NCI-H82 (cell line): ENCODE measurements around the gene C1orf159.
"Not testable (repeated sequence)": the region's sequence is repeated elsewhere in the genome, so short reads cannot be mapped to it uniquely, and the experiment has no call there.

Source experiments
- DNase-seq: peaks from one replicate; lab custom pipeline; 2025; lab: John Stamatoyannopoulos, UW

The C1orf159 gene

DNA sequence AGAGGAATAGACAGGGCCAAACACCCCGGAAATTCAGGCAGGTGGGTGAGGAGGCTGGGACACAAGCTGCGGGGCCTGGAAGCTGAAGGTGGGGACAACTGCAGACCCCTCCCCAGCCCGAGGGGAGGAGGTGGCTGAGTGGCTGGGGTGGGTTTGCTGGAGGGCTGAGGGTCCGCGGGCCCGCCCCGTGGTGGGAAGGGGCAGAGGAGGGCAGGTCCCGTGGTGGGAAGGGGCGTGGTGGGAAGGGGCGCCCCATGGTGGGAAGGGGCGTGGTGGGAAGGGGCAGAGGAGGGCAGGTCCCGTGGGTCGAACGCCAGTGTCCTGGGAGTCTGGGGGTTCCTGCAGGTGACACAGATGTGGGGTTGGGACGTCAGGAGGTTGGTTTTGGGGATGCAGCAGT, 33.5 kb upstream of the C1orf159 start:
- no peak for DNase-seq

DNA sequence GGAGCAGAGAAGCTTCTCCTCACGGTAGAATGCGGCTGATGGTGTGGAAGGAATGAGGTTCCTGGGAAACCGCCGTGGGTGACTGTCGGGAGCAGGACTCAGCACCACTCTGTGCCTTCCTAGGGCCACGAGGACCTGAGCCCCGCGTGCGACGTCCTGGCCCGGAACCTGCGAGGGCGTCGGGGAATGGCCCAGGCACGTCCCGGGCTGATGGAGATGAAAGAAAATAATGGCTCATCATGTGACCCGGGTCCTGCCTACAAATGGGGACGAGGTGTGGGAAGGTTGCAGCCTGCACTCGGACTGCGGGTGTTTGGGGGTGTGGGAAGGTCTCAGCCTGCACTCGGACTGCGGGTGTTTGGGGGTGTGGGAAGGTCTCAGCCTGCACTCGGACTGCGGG, 32.7 kb upstream of the C1orf159 start:
- DNase-seq = no peak

DNA sequence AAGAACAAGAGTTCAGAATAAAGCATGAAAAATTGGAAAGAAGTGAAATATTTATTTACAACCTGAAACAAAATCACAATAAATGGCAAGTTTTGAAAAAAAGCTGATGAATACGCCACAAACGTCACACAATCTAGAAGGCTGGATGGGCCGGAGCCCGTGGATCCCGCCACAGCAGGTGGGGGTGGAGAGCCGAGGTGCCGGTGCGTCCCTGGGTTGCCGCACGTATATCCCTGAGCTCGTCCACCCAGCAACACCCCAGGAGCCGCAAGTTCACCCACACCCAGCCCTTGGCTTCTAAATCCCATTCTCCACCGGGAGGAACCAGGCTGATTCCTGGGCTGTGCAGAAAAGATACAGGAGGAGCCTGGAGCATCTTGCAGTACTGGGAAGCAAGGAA, 32.2 kb upstream of the C1orf159 start:
- no peak for DNase-seq

DNA sequence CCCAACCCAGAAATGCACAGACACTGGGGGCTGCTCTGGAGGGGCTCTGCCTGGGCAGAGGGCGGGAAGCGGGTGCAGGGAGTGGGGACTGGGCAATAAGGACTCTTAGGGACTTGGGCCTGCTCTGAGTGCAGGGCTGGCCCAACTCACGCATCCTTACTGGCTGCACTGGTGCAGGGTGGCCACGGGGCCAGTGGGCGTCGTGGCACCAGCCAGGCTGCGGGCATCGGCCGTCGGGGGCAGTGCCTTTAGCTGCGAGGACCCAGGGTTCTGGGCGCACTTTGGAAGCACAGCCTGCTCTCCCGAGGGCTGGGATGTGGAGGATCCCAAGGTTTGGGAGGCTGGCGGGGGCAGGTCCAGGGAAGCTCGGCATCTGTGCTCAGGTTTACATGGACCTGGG, 30.7 kb upstream of the C1orf159 start:
- DNase-seq = no peak

DNA sequence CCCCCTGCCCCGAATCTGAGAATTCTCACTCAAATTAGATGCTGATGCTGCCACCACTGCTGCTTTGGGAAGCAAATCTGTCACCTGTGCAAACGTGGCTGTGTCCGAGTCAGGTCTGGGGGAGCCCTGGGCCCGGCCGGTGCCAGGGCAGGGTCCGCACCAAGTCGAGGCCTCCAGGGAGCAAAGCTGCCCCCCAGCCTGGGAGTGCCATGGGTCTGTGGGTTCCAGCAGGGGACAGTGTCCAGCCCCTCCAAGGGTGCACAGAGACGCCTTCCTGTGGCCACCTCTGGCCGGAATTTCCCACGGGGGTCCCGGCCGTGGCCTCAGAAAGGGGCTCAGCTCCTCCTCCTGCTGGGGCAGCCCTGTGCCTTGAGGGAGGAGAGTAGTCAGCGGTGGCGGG, 30.1 kb upstream of the C1orf159 start:
- no peak for DNase-seq

DNA sequence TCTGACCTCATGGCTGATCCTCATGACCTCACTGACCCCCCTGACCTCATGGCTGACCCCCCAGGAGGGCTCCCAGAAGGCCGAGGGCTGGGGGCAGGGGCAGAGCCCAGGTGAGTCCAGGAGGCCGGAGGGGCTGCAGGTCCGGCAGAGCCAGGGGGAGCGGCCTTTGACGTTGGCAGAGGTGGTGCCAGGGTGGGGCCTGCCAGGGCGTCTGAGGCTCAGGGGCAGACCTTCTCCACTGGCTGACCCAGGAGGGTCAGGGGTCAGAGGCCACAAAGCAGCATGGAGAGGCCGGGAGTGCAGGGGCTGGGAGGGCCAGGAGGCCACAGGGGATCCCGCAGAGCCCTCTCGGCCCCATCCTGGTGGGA, 29.6 kb upstream of the C1orf159 start:
- DNase-seq = no peak

DNA sequence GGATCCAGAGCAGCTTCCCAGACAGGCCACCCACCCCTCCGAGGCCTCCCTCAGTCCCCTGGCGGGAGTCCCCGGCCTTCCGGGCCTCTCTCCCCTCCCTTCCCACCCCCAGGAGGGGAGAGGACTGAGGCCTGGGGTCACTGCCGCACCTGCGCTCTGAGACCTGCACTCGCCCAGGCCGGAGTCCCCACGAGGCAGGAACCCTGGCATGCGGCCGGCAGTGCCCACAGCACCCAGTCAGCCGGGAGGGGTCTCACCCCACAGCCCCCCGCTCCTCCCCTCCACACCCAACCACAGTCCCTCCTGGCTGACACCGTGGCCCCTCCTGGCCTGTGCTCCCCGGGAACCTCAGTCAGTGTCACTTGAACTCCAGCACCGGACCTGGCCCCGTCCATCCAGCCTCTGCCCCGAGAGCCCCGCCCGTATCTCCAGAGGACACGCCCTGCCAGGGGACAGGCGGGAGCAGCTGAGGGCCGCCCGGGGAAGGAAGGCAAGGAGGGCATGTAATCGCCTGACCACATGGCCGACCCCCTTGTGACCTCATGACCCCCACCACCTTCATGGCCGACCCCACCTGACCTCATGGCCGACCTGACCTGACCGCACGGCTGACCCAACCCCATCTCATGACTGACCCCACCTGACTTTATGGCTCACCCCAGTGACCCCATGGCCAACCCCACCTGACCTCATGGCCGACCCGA, 29.1 kb upstream of the C1orf159 start:
- no peak for DNase-seq

DNA sequence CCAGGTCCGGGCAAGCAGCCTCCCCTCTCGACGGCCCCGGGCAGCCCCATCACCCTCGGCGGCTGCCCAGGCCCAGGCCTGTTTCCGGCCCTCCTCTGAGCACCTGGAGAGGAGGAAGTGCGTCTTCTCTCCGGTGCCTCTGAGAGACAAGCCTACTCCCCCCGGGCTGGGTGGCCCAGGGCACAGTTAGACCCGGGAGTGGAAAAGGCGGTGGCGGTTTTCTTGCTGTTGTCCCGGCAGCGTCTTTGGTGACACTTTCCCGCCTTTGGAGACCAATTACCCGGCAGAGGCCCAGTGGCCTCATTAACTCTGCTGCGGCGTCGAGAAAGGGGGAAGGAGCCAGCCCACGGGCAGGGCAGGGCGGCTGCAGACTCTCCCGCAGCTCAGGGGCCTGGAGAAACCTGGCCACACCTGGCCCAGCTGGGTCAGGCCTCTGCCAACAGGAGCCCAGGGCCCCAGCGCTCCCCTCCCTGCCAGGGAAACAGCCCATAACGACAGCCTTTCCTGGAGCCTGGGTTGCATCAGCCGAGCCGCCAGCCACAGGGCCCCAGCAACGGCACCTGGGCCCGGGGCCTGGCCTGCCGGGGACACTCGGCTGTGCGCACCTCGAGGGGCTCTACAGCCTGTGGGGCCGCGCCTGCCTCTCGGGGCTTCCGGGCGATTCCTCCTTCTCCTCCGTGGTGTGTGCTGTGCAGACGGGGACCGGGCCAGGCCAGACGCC, 28.4 kb upstream of the C1orf159 start:
- no peak for DNase-seq

DNA sequence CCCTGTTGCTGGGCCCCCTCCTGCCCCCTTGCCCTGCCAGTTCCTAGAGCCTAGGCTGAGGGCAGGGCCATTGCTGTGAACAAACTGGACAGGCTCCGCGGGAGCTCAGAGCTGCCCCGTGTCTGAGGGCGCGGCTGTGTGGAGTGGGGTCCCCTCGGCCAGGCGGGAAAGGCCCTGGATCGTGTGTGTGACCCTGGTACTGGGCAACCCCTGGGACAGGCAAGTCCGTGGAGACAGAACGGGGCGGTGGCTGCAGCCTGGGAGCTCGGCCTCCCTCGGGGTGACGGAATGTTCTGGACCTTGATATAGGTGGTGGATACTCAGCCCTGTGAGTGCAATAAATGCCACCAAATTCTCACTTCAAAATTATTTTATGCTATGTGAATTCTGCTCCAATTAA, 27.7 kb upstream of the C1orf159 start:
- no peak for DNase-seq

DNA sequence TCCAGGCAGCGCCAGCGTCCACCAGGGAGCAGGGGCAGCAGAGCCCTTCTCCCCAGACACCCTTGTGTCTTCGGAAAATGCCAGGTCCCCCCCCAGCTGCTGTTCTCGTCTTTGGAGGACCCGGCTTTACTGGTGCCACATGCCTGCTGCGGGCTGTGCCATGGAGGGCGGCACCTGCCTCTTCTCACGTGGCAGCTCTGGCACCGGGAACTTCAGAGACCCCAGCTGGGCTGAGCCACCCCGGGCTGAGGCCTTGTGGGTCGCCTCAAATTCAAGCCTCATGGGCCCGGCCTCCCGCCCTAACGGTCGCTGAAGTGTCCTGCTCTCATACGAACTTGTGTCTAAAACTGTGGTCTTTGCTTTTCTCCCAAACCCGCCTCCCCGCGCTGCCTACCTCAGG, 27.0 kb upstream of the C1orf159 start:
- DNase-seq = no peak

DNA sequence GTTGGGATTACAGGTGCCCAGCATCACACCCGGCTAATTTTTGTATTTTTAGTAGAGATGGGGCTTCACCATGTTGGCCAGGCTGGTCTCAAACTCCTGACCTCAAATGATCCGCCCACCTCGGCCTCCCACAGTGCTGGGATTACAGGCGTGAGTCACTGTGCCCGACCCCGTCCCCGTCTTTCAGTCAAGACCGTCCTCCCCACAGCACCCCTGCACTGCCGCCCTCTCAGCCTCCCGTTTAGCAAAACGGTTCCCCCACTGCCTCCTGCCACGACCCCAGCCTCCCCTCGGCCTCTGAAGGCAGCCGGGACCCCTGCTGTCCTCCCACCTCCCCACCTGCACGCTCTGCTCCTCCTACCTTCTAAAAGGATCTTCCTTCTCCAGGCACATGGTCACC, 26.5 kb upstream of the C1orf159 start:
- not testable (repeated sequence) for DNase-seq

DNA sequence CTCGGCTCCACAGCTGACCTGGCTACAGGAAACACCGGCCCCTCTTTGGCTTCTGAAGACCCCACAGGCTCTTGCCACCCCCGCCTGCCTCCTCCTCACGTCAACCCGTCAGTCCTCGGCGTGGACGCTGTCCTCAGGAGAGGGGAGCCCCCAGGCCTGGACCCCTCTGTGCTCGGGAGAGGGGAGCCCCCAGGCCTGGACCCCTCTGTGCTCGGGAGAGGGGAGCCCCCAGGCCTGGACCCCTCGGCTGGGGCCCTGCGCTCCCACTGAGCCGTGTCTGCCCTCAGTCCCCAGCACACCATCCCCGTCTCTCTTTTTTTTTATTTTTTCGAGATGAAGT, 26.0 kb upstream of the C1orf159 start:
- DNase-seq = no peak

DNA sequence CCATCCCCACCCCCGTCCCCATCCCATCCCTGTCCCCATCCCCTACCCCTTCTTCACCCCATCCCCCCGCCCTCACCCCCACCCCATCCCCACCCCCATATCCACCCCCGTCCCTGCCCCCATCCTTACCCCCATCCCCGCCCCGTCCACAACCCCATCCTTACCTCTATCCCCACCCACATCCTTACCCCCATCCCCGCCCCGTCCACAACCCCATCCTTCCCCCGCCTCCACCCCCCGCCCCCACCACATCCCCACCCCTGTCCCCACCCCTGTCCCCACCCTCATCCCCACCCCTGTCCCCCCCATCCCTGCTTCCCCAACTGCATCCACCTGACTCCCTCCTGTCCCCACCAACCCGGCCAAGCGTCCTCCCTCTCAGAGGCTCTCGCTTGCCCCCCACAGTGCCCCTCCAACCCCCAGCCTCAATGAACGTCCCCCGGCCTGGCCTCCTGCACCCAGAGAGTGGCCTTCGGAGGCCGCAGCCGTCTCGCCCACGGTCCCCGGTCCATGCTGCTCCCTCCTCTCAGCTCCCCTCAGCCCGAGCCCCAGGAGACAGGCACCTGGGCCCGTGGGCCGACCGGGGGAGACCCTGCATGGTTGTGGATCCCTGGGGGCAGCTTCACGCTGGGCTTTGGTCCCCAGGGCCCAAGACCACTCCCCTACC, 25.5 kb upstream of the C1orf159 start:
- no peak for DNase-seq

DNA sequence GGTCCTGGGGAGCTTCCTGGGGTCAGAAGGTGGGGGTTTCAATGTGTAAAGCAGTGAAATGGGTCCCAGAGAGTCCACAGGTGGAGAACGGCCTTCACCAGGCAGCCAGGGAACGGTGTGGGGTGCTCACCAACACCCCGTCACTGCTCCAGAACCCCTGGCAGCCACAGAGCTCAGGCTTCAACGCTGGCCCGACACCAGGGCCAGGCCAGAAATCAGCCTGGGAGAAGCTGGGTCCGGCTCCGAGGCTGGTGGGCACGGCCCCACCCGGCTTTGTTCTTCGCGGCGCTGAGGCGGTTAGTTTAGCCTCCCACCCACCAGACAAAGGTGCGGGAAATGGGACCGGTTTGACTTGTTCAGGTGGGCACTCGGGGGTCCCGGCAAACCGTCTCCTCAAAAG, 24.8 kb upstream of the C1orf159 start:
- no peak for DNase-seq

DNA sequence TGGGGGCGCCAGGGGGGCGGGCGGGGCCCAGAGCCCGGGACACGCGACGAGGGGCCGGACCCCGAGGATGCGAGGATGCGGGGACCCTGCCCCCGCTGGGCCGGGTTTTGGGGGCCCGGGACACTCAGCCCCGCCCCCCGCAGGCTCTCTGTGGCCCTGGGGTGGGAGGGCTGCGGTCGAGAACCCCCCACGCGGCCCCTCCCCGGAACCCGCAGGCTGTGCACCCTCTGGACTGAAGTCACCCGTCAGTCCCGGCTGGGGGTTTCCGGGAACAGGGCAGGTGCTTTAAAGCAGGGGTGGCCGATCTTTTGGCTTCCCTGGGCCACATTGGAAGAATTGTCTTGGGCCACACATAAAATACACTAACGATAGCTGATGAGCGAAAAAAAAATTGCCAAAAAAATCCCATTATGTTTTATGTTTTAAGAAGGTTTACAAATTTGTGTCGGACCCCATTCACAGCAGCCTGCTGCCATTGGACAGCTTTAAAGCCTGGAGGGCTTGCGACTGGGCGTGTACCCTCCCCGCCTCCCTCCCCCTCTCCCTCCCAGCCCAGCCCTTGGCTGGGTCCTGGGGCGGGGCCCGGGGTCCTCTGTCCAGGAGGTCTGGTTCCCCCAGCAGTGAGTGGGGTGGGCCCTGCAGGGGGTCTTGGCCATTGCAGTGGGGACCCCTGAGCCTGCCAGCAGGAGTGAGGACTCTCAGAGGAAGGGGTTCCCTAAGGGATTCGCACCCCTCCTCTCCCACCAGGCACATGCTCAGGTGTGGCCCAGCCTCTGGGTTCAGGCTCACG, 21.6 kb upstream of the C1orf159 start:
- no peak for DNase-seq

DNA sequence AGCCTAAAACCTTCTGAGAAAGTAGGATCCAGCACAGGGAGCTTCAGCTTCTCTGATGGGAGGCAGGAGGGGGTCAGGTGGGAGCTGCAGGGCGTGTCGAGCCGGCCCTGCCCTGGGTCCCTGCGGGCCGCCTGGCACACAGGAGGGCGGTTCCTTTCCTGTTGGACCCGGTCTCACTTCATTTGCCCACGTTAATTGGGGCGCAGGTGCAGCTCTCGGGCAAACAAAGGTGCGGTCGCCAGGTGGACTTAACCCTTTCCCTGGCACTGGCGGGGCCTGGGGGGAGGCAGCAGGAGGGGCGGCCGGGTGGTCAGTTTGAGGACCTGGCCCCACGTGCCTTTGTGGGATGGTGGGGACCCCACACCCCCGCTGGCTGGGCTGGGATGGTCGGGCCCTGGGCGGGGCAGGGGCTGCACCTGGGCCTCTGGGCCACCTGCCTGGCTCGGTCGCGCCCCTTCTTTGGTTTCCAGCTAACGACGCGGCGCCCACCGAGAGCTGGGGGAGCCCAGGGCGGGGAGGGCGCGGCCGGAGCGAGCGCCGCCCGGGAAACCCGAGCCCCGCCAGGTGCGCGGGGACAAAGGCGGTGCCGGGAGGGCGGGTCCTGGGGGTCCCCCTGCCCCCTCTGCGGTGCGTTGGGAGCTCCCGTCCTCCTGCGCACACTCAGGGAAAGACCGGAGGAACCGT, 20.8 kb upstream of the C1orf159 start:
- DNase-seq = no peak

DNA sequence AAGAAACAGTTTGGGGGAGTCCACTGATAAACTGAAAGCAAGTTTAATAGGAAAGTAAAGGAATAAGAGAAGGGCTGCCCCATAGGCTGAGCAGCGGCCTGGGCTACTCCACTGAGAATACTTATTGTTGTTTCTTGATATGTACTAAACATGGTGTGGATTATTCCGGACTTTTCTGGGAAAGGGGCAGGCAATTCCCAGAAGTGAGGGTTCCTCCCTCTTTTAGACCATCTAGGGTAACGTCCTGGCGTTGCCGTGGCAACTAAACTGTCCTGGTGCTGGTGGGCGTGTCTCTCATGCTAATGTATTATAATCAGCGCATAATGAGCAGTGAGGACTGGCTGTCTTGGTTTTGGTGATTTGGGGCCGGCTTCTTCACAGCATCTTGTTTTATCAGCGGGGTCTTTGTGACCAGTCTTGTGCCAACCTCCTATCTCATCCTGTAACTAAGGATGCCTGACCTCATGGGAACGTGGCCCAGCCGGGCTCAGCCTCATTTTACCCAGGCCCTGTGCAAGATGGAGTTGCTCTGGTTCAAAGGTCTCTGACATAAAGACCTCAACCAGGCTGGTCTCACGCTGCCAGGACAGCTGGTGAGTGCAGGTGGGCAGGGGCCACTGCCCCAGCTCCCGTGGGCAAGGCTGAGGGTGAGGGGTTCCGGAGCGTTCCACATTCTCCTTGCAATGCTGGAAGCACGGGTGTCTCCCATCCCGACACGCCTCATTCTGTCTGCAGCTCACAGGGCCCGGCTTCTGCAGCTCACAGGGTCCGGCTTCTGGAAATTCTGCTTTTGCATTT, 19.6 kb upstream of the C1orf159 start:
- no peak for DNase-seq

DNA sequence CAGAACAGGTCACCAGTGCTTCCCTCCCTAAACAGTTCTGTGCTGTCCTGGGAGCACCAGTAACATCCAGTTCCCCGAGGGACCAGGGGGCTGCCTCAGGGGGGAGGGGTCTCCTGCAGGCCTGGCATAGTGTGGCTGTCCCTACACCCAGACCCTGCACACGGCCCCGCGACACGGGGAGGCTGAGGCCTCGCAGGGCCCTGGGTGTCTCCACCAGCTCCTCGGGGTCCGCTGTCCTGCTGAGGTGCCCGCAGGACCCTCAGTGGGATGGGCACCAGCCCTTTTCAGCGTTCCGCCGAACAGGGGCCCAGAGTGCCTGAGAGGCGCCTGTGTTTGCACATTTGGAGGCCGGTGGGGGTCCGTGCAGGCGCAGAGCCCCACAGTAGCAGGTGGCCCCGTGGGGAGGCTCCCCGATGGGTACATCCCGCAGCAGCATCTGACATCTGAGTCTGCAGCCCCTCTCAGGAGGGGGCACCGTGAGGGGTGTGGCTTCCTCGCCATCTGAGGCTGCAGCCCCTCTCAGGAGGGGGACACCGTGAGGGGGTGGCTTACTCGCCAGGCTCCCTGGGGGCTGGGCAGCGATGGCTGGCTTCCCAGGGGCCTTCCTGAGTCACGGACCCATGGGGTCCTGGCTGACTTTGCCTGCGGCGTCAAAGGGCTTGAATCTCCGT, 18.5 kb upstream of the C1orf159 start:
- DNase-seq = no peak

DNA sequence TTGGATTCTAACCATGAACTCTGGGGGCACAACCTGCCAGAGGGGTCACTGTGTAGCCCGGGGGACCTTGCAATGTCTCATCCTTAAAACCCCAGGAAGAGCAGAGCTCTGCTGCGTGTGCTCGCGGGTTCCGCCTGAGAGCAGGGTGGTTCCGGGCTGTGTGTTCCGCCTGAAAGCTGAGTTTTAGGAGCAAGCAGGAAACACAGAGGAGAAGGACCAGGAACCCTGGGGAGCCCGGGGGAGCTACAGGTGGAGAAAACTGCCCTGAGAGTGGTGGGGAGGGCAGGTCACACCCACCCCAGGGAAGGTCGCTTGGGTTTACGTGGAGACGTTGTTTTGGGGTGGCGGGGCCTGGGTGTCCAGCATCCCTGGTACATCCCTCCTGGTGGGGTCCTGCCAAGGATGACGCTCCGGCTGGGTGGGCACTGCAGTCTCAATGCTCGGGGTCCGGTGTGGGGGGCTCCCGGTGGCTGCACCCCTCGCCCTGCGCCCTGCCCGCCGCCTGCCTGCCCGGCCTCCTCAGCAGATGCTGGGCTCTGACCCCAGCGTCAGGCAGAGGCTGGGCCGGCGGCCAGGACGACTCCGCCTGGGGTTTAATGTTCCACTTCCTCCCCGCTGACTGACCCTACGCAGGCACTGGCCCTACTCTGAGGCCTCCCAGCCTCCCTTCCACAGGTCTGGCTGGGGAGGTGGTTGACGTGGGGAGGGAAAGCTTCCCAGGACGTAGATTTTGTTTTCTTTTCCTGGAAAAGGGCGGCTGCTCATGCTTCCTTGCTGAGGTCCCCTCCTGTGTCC, 17.3 kb upstream of the C1orf159 start:
- DNase-seq = no peak
